ENCODE measurements around the gene TIMM22. TPM values are rescaled to one million over a fixed set of nuclear protein-coding genes. Genes with fewer than 3 reads are reported as not detected.

Gene TIMM22
- total RNA-seq, 1 donor, result 10.5 TPM

GRCh38 chr17:1034652-1035210, 37.8 kb downstream of the TIMM22 start:
- no peaks in the 10 kb centered on the region for H3K79me2 ChIP-seq (ENCODE audit: insufficient read depth, low read length)
- no peaks in the 10 kb centered on the region for H3K4me1 ChIP-seq (ENCODE audit: insufficient read depth, low read length)
- peaks cover 36% of the 10 kb centered on the region for H4K20me1 ChIP-seq (ENCODE audit: insufficient read depth, low read length)
- H3K4me2 ChIP-seq (ENCODE audit: insufficient read depth, low read length), result no peak overlapping the region
- H2AFZ ChIP-seq (ENCODE audit: low read length), result no peak overlapping the region
- no peak for TF ChIP-seq CTCF (IDR thresholded peaks at IDR 0.05; ENCODE audit: extremely low read depth, low read depth, low read length)
- no peaks in the 10 kb centered on the region for H3K36me3 ChIP-seq (ENCODE audit: insufficient read depth, low read length)
- no peak overlapping the region for H3K27ac ChIP-seq (ENCODE audit: low read depth, low read length)
- no peaks in the 10 kb centered on the region for H3K27me3 ChIP-seq (ENCODE audit: insufficient read depth, low read length)
- DNase-seq (ENCODE audit: insufficient read length, low spot score, missing footprints), result no peak
- H3K9me3 ChIP-seq (ENCODE audit: low read depth, low read length), result no peaks in the 10 kb centered on the region
- no peak overlapping the region for H3K4me3 ChIP-seq (ENCODE audit: insufficient read depth, low read length)

- no peak for TF ChIP-seq CTCF (IDR thresholded peaks at IDR 0.05; ENCODE audit: extremely low read depth, low read depth, low read length)
- Histone ChIP-seq H2AFZ (ENCODE audit: low read length) (no peak overlapping the region), H3K36me3 (ENCODE audit: insufficient read depth, low read length) (no peaks in the 10 kb centered on the region), H4K20me1 (ENCODE audit: insufficient read depth, low read length) (peaks cover 28% of the 10 kb centered on the region), H3K27me3 (ENCODE audit: insufficient read depth, low read length) (no peaks in the 10 kb centered on the region), H3K9me3 (ENCODE audit: low read depth, low read length) (no peaks in the 10 kb centered on the region), H3K4me1 (ENCODE audit: insufficient read depth, low read length) (no peaks in the 10 kb centered on the region), H3K27ac (ENCODE audit: low read depth, low read length) (no peak overlapping the region), H3K4me3 (ENCODE audit: insufficient read depth, low read length) (no peak overlapping the region), H3K4me2 (ENCODE audit: insufficient read depth, low read length) (no peak overlapping the region), H3K79me2 (ENCODE audit: insufficient read depth, low read length) (no peaks in the 10 kb centered on the region)
- no peak for DNase-seq (ENCODE audit: insufficient read length, low spot score, missing footprints)
Observed at GRCh38 chr17:1035546-1036170, 38.7 kb downstream of the TIMM22 start.

GRCh38 chr17:1036171-1036844, 39.4 kb downstream of the TIMM22 start:
- Histone ChIP-seq H3K4me3 (ENCODE audit: insufficient read depth, low read length) (no peak overlapping the region), H2AFZ (ENCODE audit: low read length) (no peak overlapping the region), H3K9me3 (ENCODE audit: low read depth, low read length) (no peaks in the 10 kb centered on the region), H3K4me1 (ENCODE audit: insufficient read depth, low read length) (no peaks in the 10 kb centered on the region), H3K27me3 (ENCODE audit: insufficient read depth, low read length) (no peaks in the 10 kb centered on the region), H3K4me2 (ENCODE audit: insufficient read depth, low read length) (no peak overlapping the region), H3K79me2 (ENCODE audit: insufficient read depth, low read length) (no peaks in the 10 kb centered on the region), H3K27ac (ENCODE audit: low read depth, low read length) (no peak overlapping the region), H3K36me3 (ENCODE audit: insufficient read depth, low read length) (no peaks in the 10 kb centered on the region), H4K20me1 (ENCODE audit: insufficient read depth, low read length) (peaks cover 28% of the 10 kb centered on the region)
- TF ChIP-seq CTCF (IDR thresholded peaks at IDR 0.05; ENCODE audit: extremely low read depth, low read depth, low read length), result no peak
- DNase-seq (ENCODE audit: insufficient read length, low spot score, missing footprints), result peak; percentile 79

- Histone ChIP-seq H3K4me2 (ENCODE audit: insufficient read depth, low read length) (no peak overlapping the region), H3K4me3 (ENCODE audit: insufficient read depth, low read length) (no peak overlapping the region), H3K27ac (ENCODE audit: low read depth, low read length) (no peak overlapping the region), H3K9me3 (ENCODE audit: low read depth, low read length) (no peaks in the 10 kb centered on the region), H3K27me3 (ENCODE audit: insufficient read depth, low read length) (no peaks in the 10 kb centered on the region), H3K79me2 (ENCODE audit: insufficient read depth, low read length) (peaks cover under 1% of the 10 kb centered on the region), H3K36me3 (ENCODE audit: insufficient read depth, low read length) (peaks cover under 1% of the 10 kb centered on the region), H4K20me1 (ENCODE audit: insufficient read depth, low read length) (peaks cover 29% of the 10 kb centered on the region), H2AFZ (ENCODE audit: low read length) (no peak overlapping the region), H3K4me1 (ENCODE audit: insufficient read depth, low read length) (no peaks in the 10 kb centered on the region)
- DNase-seq (ENCODE audit: insufficient read length, low spot score, missing footprints), result no peak
- no peak for TF ChIP-seq CTCF (IDR thresholded peaks at IDR 0.05; ENCODE audit: extremely low read depth, low read depth, low read length)
Observed at GRCh38 chr17:1036845-1037237, 39.9 kb downstream of the TIMM22 start.
